ENCODE results near the gene JOSD2. TPM values are rescaled to one million over a fixed set of nuclear protein-coding genes. Genes with fewer than 3 reads are reported as not detected.

The JOSD2 gene
- total RNA-seq, 2 donors from 2014 or later = 12.1 to 13.7 TPM

GRCh38 chr19:50537306-50537685 is 26.3 kb upstream of the JOSD2 start:
- Mint-ChIP-seq H3K4me1 (no peaks in the 10 kb centered on the region), H3K4me3 (no peak overlapping the region), H3K36me3 (ENCODE audit: low read depth) (no peaks in the 10 kb centered on the region), H3K27me3 (ENCODE audit: insufficient read depth) (peaks cover 12% of the 10 kb centered on the region), H3K9me3 (peaks cover 15% of the 10 kb centered on the region), H3K27ac (no peak overlapping the region)
- H3K36me3 ChIP-seq (ENCODE audit: control insufficient read depth, insufficient read depth, low read length) = no peaks in the 10 kb centered on the region
- no peak overlapping the region for H3K27ac ChIP-seq (ENCODE audit: low read depth, low read length)
- H3K27me3 ChIP-seq (ENCODE audit: control insufficient read depth, insufficient read depth, low read length, poor library complexity, severe bottlenecking) = no peaks in the 10 kb centered on the region
- WGBS, 2 experiments (ENCODE audit: insufficient coverage in 1 of 2, insufficient read length in 1 of 2) = 80 to 82% methylated on average over 15 to 18 of the region's 18 CpGs
- no peak for DNase-seq
- H3K9ac ChIP-seq (ENCODE audit: extremely low read depth, low read length, poor library complexity, severe bottlenecking) = no peak overlapping the region
- peaks cover 18% of the 10 kb centered on the region for H3K9me3 ChIP-seq (ENCODE audit: control insufficient read depth, low read length)
- H3K4me1 ChIP-seq (ENCODE audit: control insufficient read depth, insufficient read depth, low read length) = no peaks in the 10 kb centered on the region
- TF ChIP-seq CTCF (conservative IDR thresholded peaks at IDR 0.05) = no peak
- H3K4me3 ChIP-seq (ENCODE audit: low read length) = no peak overlapping the region

- no peaks in the 10 kb centered on the region for H3K36me3 Mint-ChIP-seq (ENCODE audit: low read depth)
- Histone ChIP-seq H3K36me3 (ENCODE audit: control insufficient read depth, insufficient read depth, low read length) (no peaks in the 10 kb centered on the region), H3K27me3 (ENCODE audit: control insufficient read depth, insufficient read depth, low read length, poor library complexity, severe bottlenecking) (no peaks in the 10 kb centered on the region), H3K4me3 (ENCODE audit: low read length) (no peak overlapping the region), H3K27ac (ENCODE audit: low read depth, low read length) (no peak overlapping the region), H3K9ac (ENCODE audit: extremely low read depth, low read length, poor library complexity, severe bottlenecking) (no peak overlapping the region), H3K9me3 (ENCODE audit: control insufficient read depth, low read length) (peaks cover 20% of the 10 kb centered on the region), H3K4me1 (ENCODE audit: control insufficient read depth, insufficient read depth, low read length) (no peaks in the 10 kb centered on the region)
- peak; percentile 41 for TF ChIP-seq CTCF (conservative IDR thresholded peaks at IDR 0.05)
- no peaks in the 10 kb centered on the region for H3K4me1 Mint-ChIP-seq
- no peak for DNase-seq
- H3K27me3 Mint-ChIP-seq (ENCODE audit: insufficient read depth) = peaks cover 16% of the 10 kb centered on the region
- H3K4me3 Mint-ChIP-seq = no peak overlapping the region
- no peak overlapping the region for H3K27ac Mint-ChIP-seq
- 87 to 91% methylated on average over 8 to 16 of the region's 16 CpGs for WGBS, 2 experiments (ENCODE audit: insufficient coverage in 1 of 2, insufficient read length in 1 of 2)
- H3K9me3 Mint-ChIP-seq = peaks cover 18% of the 10 kb centered on the region
These were observed 25.8 kb upstream of the JOSD2 start for GRCh38 chr19:50536662-50537305.

- Histone ChIP-seq H3K27me3 (ENCODE audit: control insufficient read depth, insufficient read depth, low read length, poor library complexity, severe bottlenecking) (no peaks in the 10 kb centered on the region), H3K4me1 (ENCODE audit: control insufficient read depth, insufficient read depth, low read length) (no peaks in the 10 kb centered on the region), H3K36me3 (ENCODE audit: control insufficient read depth, insufficient read depth, low read length) (no peaks in the 10 kb centered on the region), H3K9ac (ENCODE audit: extremely low read depth, low read length, poor library complexity, severe bottlenecking) (no peak overlapping the region), H3K9me3 (ENCODE audit: control insufficient read depth, low read length) (peaks cover 20% of the 10 kb centered on the region), H3K27ac (ENCODE audit: low read depth, low read length) (no peak overlapping the region), H3K4me3 (ENCODE audit: low read length) (no peak overlapping the region)
- Mint-ChIP-seq H3K36me3 (ENCODE audit: low read depth) (no peaks in the 10 kb centered on the region), H3K27ac (no peak overlapping the region), H3K4me1 (no peaks in the 10 kb centered on the region), H3K9me3 (peaks cover 19% of the 10 kb centered on the region), H3K4me3 (no peak overlapping the region), H3K27me3 (ENCODE audit: insufficient read depth) (peaks cover 23% of the 10 kb centered on the region)
- TF ChIP-seq CTCF (conservative IDR thresholded peaks at IDR 0.05) = no peak
- 86% methylated on average over 6 to 11 of the region's 11 CpGs for WGBS, 2 experiments (ENCODE audit: insufficient coverage in 1 of 2, insufficient read length in 1 of 2)
- DNase-seq = peak; percentile 33
These were observed 24.7 kb upstream of the JOSD2 start for GRCh38 chr19:50535672-50536187.
